Activated naive CD8-positive, alpha-beta T cell treated with anti-CD3 and anti-CD28 coated beads, Interleukin-2, amount 50 U/mL, for 24 hours (primary cell): ENCODE data around the gene TJP3.

ENCODE experiments used
- ATAC-seq: fragments of 150-1000 bp; cut with Tn5 transposase; one replicate; pipeline ENCODE4 v1.10.0; 2021
- DNase-seq: peaks from one replicate; pipeline ENCODE4 v3.0.0; 2021
- H3K27ac Mint-ChIP-seq: one replicate; pipeline ENCODE4 v1.8.0; 2021; ENCODE audit warnings: mild to moderate bottlenecking, mixed read lengths
- H3K27me3 Mint-ChIP-seq: one replicate; pipeline ENCODE4 v1.8.0; 2021; ENCODE audit warnings: mixed read lengths
- H3K36me3 Mint-ChIP-seq: one replicate; pipeline ENCODE4 v1.8.0; 2021; ENCODE audit warnings: low read depth, mixed read lengths
- H3K4me1 Mint-ChIP-seq: one replicate; pipeline ENCODE4 v1.8.0; 2021; ENCODE audit warnings: mixed read lengths
- H3K4me3 Mint-ChIP-seq: one replicate; pipeline ENCODE4 v1.8.0; 2021; ENCODE audit warnings: mild to moderate bottlenecking, moderate library complexity, mixed read lengths
- H3K9me3 Mint-ChIP-seq: one replicate; pipeline ENCODE4 v1.8.0; 2021; ENCODE audit warnings: mixed read lengths

The TJP3 gene

GRCh38 chr19:3680939-3681338 is 27.2 kb upstream of the TJP3 start:
- ATAC-seq (no peak), DNase-seq (no peak)
- Mint-ChIP-seq H3K4me3 (no peak overlapping the region), H3K27ac (no peak overlapping the region), H3K9me3 (no peaks in the 10 kb centered on the region), H3K36me3 (peaks cover 24% of the 10 kb centered on the region), H3K4me1 (peaks cover 15% of the 10 kb centered on the region), H3K27me3 (no peaks in the 10 kb centered on the region)

- no peak for DNase-seq
- Mint-ChIP-seq H3K4me1 (peaks cover 17% of the 10 kb centered on the region), H3K36me3 (peaks cover 23% of the 10 kb centered on the region), H3K27ac (no peak overlapping the region), H3K27me3 (no peaks in the 10 kb centered on the region), H3K4me3 (no peak overlapping the region), H3K9me3 (no peaks in the 10 kb centered on the region)
- no peak for ATAC-seq
Measured at GRCh38 chr19:3682286-3682685, 25.9 kb upstream of the TJP3 start.

GRCh38 chr19:3682741-3683404 is 25.3 kb upstream of the TJP3 start:
- DNase-seq (no peak), ATAC-seq (no peak)
- Mint-ChIP-seq H3K4me1 (peaks cover 21% of the 10 kb centered on the region), H3K27me3 (no peaks in the 10 kb centered on the region), H3K9me3 (no peaks in the 10 kb centered on the region), H3K4me3 (no peak overlapping the region), H3K36me3 (peaks cover 23% of the 10 kb centered on the region), H3K27ac (no peak overlapping the region)

- H3K36me3 Mint-ChIP-seq, result peaks cover 23% of the 10 kb centered on the region
- H3K4me3 Mint-ChIP-seq, result no peak overlapping the region
- H3K27me3 Mint-ChIP-seq, result no peaks in the 10 kb centered on the region
- ATAC-seq, result no peak
- H3K4me1 Mint-ChIP-seq, result peaks cover 23% of the 10 kb centered on the region
- DNase-seq, result no peak
- H3K27ac Mint-ChIP-seq, result no peak overlapping the region
- H3K9me3 Mint-ChIP-seq, result no peaks in the 10 kb centered on the region
Measured at GRCh38 chr19:3683405-3684053, 24.7 kb upstream of the TJP3 start.

- H3K27ac Mint-ChIP-seq, result no peak overlapping the region
- ATAC-seq, result no peak
- DNase-seq, result no peak
- peaks cover 29% of the 10 kb centered on the region for H3K4me1 Mint-ChIP-seq
- H3K36me3 Mint-ChIP-seq, result peaks cover 23% of the 10 kb centered on the region
- no peaks in the 10 kb centered on the region for H3K9me3 Mint-ChIP-seq
- no peak overlapping the region for H3K4me3 Mint-ChIP-seq
- no peaks in the 10 kb centered on the region for H3K27me3 Mint-ChIP-seq
Measured at GRCh38 chr19:3684054-3684816, 23.9 kb upstream of the TJP3 start.

GRCh38 chr19:3684817-3685410 is 23.3 kb upstream of the TJP3 start:
- no peak for ATAC-seq
- Mint-ChIP-seq H3K4me3 (no peak overlapping the region), H3K36me3 (peaks cover 27% of the 10 kb centered on the region), H3K4me1 (peaks cover 33% of the 10 kb centered on the region), H3K27ac (no peak overlapping the region), H3K9me3 (no peaks in the 10 kb centered on the region), H3K27me3 (no peaks in the 10 kb centered on the region)
- no peak for DNase-seq

GRCh38 chr19:3687393-3687773 is 20.8 kb upstream of the TJP3 start:
- DNase-seq (no peak), ATAC-seq (no peak)
- H3K27me3 Mint-ChIP-seq, result peaks cover 2% of the 10 kb centered on the region
- peaks cover 57% of the 10 kb centered on the region for H3K4me1 Mint-ChIP-seq
- peaks cover 37% of the 10 kb centered on the region for H3K36me3 Mint-ChIP-seq
- peaks cover 4% of the 10 kb centered on the region for H3K9me3 Mint-ChIP-seq
- H3K4me3 Mint-ChIP-seq, result peak overlapping the region; percentile 39
- peak overlapping the region; percentile 19 for H3K27ac Mint-ChIP-seq

- H3K4me1 Mint-ChIP-seq, result peaks cover 62% of the 10 kb centered on the region
- H3K9me3 Mint-ChIP-seq, result peaks cover 4% of the 10 kb centered on the region
- peak; percentile 50 for DNase-seq
- peak overlapping the region; percentile 65 for H3K4me3 Mint-ChIP-seq
- peak; percentile 6 for ATAC-seq
- H3K36me3 Mint-ChIP-seq, result peaks cover 37% of the 10 kb centered on the region
- peaks cover 2% of the 10 kb centered on the region for H3K27me3 Mint-ChIP-seq
- H3K27ac Mint-ChIP-seq, result no peak overlapping the region
Measured at GRCh38 chr19:3687774-3688706, 20.1 kb upstream of the TJP3 start.

- H3K36me3 Mint-ChIP-seq, result peaks cover 19% of the 10 kb centered on the region
- peaks cover 4% of the 10 kb centered on the region for H3K9me3 Mint-ChIP-seq
- H3K4me3 Mint-ChIP-seq, result peak overlapping the region; percentile 67
- H3K27me3 Mint-ChIP-seq, result peaks cover 2% of the 10 kb centered on the region
- H3K27ac Mint-ChIP-seq, result peak overlapping the region; percentile 93
- peak; percentile 78 for ATAC-seq
- peak; percentile 42 for DNase-seq
- peaks cover 52% of the 10 kb centered on the region for H3K4me1 Mint-ChIP-seq
Measured at GRCh38 chr19:3690551-3691371, 17.4 kb upstream of the TJP3 start.

- peaks cover 52% of the 10 kb centered on the region for H3K4me1 Mint-ChIP-seq
- H3K27me3 Mint-ChIP-seq, result peaks cover 2% of the 10 kb centered on the region
- peak overlapping the region; percentile 93 for H3K27ac Mint-ChIP-seq
- H3K36me3 Mint-ChIP-seq, result peaks cover 19% of the 10 kb centered on the region
- ATAC-seq, result no peak
- no peak for DNase-seq
- peak overlapping the region; percentile 67 for H3K4me3 Mint-ChIP-seq
- peaks cover 4% of the 10 kb centered on the region for H3K9me3 Mint-ChIP-seq
Measured at GRCh38 chr19:3691372-3691716, 16.8 kb upstream of the TJP3 start.

GRCh38 chr19:3691726-3692125 is 16.5 kb upstream of the TJP3 start:
- H3K36me3 Mint-ChIP-seq, result peaks cover 19% of the 10 kb centered on the region
- peak overlapping the region; percentile 93 for H3K27ac Mint-ChIP-seq
- DNase-seq (no peak), ATAC-seq (no peak)
- peaks cover 2% of the 10 kb centered on the region for H3K27me3 Mint-ChIP-seq
- H3K4me1 Mint-ChIP-seq, result peaks cover 51% of the 10 kb centered on the region
- H3K9me3 Mint-ChIP-seq, result peaks cover 4% of the 10 kb centered on the region
- H3K4me3 Mint-ChIP-seq, result peak overlapping the region; percentile 67

GRCh38 chr19:3692141-3693024 is 15.8 kb upstream of the TJP3 start:
- Mint-ChIP-seq H3K27me3 (peaks cover 2% of the 10 kb centered on the region), H3K4me1 (peaks cover 46% of the 10 kb centered on the region), H3K27ac (no peak overlapping the region), H3K9me3 (peaks cover 4% of the 10 kb centered on the region), H3K36me3 (peaks cover 19% of the 10 kb centered on the region), H3K4me3 (no peak overlapping the region)
- DNase-seq (peak; percentile 69), ATAC-seq (no peak)
